Heart left ventricle (tissue), 13 donors: Measurements from ENCODE around the gene PTPN6.

ENCODE experiments used
- CTCF ChIP-seq, 12 donors: fragments of 200-600 bp; sonication (generic) in 4 of 12; IDR thresholded peaks; one replicate each; pipeline versions ENCODE4 v1.5.0 to v1.8.0; 2018 to 2022; ENCODE audit warnings: antibody characterized with exemption in 12 of 12, mild to moderate bottlenecking in 5 of 12
- POLR2A ChIP-seq, 2 donors: fragments of 450-650 bp; IDR thresholded peaks; one replicate each; pipeline ENCODE4 v1.6.1; 2017; ENCODE audit warnings: antibody characterized with exemption in 2 of 2, mild to moderate bottlenecking in 2 of 2, moderate library complexity in 2 of 2
- donor health status: ischemic (EF 13 %, LVEDD 7.1; RV severe dilation, severe dysfunction).
- donor health status: DM: no; HTN: yes; CAD: no.
- donor health status: DM: no; HTN: no; CAD: no.
- donor health status: ischemic (EF 25% LVEDD 6.9; RV normal size, moderate dysfunction).
- donor health status: ischemic (EF 25% LVEDD 5.7; RV mildly dilated, moderate dysfunction).
- donor health status: ischemic (EF 35%, LVEDD 5.7; RV mildly dilated, moderate dysfunction).
- donor health status: nonischemic (EF 11% LVEDD 7.7; RV severe dilation, severe dysfunction).
- donor health status: DM: yes; HTN: yes; CAD: no.
- donor health status: PGD.
- donor health status: ischemic (EF 29% LVEDD 5.4; RV normal size, mild dysfunction).
- donor health status: nonischemic (EF 23%, LVEDD 6.1; RV moderate dilation, normal function).

GRCh38 chr12:6978188-6978587 lies 27.0 kb downstream of the PTPN6 start:
- TF ChIP-seq CTCF (IDR thresholded peaks at IDR 0.05) = no peak
- no peak for TF ChIP-seq POLR2A (IDR thresholded peaks at IDR 0.05)
